IPS DF 19.7 (cell line): ENCODE data around the gene MEX3A.
"Not testable (repeated sequence)": the region's sequence is repeated elsewhere in the genome, so short reads cannot be mapped to it uniquely, and the experiment has no call there.

Source experiments
- DNase-seq: peaks from one replicate; pipeline ENCODE4 v3.0.0-alpha.2; 2013; ENCODE audit warnings: low read depth, low spot score

MEX3A gene

GRCh38 chr1:156118177-156118868, 36.1 kb upstream of the MEX3A start:
- no peak for DNase-seq

- DNase-seq: no peak
Measured at GRCh38 chr1:156117414-156118176, 35.3 kb upstream of the MEX3A start.

GRCh38 chr1:156116731-156117130, 34.5 kb upstream of the MEX3A start:
- DNase-seq: not testable (repeated sequence)

GRCh38 chr1:156115514-156116374, 33.5 kb upstream of the MEX3A start:
- no peak for DNase-seq

- DNase-seq: no peak
Measured at GRCh38 chr1:156114919-156115513, 32.8 kb upstream of the MEX3A start.

- DNase-seq: peak; percentile 77
Measured at GRCh38 chr1:156114101-156114918, 32.0 kb upstream of the MEX3A start, which contains the start of gene LMNA. LMNA (plus strand) TSS chr1:156114711; CDS start chr1:156114919, 208 bp downstream.

GRCh38 chr1:156113282-156113950, 31.2 kb upstream of the MEX3A start:
- no peak for DNase-seq

- no peak for DNase-seq
Measured at GRCh38 chr1:156112276-156113137, 30.2 kb upstream of the MEX3A start.

GRCh38 chr1:156111355-156111962, 29.2 kb upstream of the MEX3A start:
- no peak for DNase-seq

GRCh38 chr1:156110252-156110651, 28.0 kb upstream of the MEX3A start:
- DNase-seq: no peak

GRCh38 chr1:156108664-156109241, 26.5 kb upstream of the MEX3A start:
- DNase-seq: no peak

GRCh38 chr1:156108057-156108456, 25.8 kb upstream of the MEX3A start:
- DNase-seq: no peak

GRCh38 chr1:156106624-156107488, 24.6 kb upstream of the MEX3A start:
- DNase-seq: no peak

GRCh38 chr1:156104861-156105832, 22.9 kb upstream of the MEX3A start:
- no peak for DNase-seq

- DNase-seq: no peak
Measured at GRCh38 chr1:156104065-156104810, 22.0 kb upstream of the MEX3A start.

- no peak for DNase-seq
Measured at GRCh38 chr1:156103521-156103947, 21.3 kb upstream of the MEX3A start.
